Mesothelial cell of epicardium (in vitro differentiated cells): Measurements from ENCODE around the gene TACC2. TPM values are rescaled to one million over a fixed set of nuclear protein-coding genes. Genes with fewer than 3 reads are reported as not detected.

ENCODE experiments used
- DNase-seq, 2 experiments: peaks; one replicate each; pipeline ENCODE4 v3.0.0; 2021; ENCODE audit warnings: low spot score in 2 of 2; ENCODE audit not compliant: unreplicated experiment in 2 of 2
- H3K27ac Mint-ChIP-seq: 2 replicates; pipeline ENCODE4 v1.8.0; 2021; ENCODE audit warnings: mixed read lengths
- H3K27me3 Mint-ChIP-seq: 2 replicates; pipeline ENCODE4 v1.8.0; 2021; ENCODE audit warnings: low read depth, mixed read lengths
- H3K36me3 Mint-ChIP-seq: 2 replicates; pipeline ENCODE4 v1.8.0; 2021; ENCODE audit warnings: mixed read lengths
- H3K4me1 Mint-ChIP-seq: 2 replicates; pipeline ENCODE4 v1.8.0; 2021; ENCODE audit warnings: mixed read lengths
- H3K4me3 Mint-ChIP-seq: 2 replicates; pipeline ENCODE4 v1.8.0; 2021; ENCODE audit warnings: mild to moderate bottlenecking, moderate library complexity, mixed read lengths
- H3K9me3 Mint-ChIP-seq: 2 replicates; pipeline ENCODE4 v1.8.0; 2021; ENCODE audit warnings: mixed read lengths
- CTCF ChIP-seq: fragments of 200-600 bp; sonication (generic); IDR thresholded peaks from one replicate; pipeline ENCODE4 v1.5.0; 2021; ENCODE audit warnings: antibody characterized with exemption; ENCODE audit not compliant: unreplicated experiment
- total RNA-seq: library from RNA; stranded (reverse); gene quantifications from 3 replicates; pipeline ENCODE4 v1.2.1, GENCODE V29; 2021

The TACC2 gene
- total RNA-seq, 1 donor from 2014 or later: 25.5 TPM

- Mint-ChIP-seq H3K4me1 (peaks cover 11% of the 10 kb centered on the region), H3K9me3 (no peaks in the 10 kb centered on the region), H3K27ac (no peak overlapping the region)
Observed at GRCh38 chr10:122164815-122165483, 176.0 kb downstream of the TACC2 start.

GRCh38 chr10:122165484-122166276 lies 176.7 kb downstream of the TACC2 start:
- no peak overlapping the region for H3K27ac Mint-ChIP-seq
- no peaks in the 10 kb centered on the region for H3K9me3 Mint-ChIP-seq
- no peaks in the 10 kb centered on the region for H3K36me3 Mint-ChIP-seq
- TF ChIP-seq CTCF: no peak
- H3K27me3 Mint-ChIP-seq: peaks cover 33% of the 10 kb centered on the region
- no peak for DNase-seq
- peaks cover 13% of the 10 kb centered on the region for H3K4me1 Mint-ChIP-seq
- H3K4me3 Mint-ChIP-seq: no peak overlapping the region

More at GRCh38 chr10:122164815-122165483, 176.0 kb downstream of the TACC2 start:
- DNase-seq: no peak
- H3K27me3 Mint-ChIP-seq: peaks cover 33% of the 10 kb centered on the region
- no peak for TF ChIP-seq CTCF
- H3K4me3 Mint-ChIP-seq: peak overlapping the region; percentile 77
- no peaks in the 10 kb centered on the region for H3K36me3 Mint-ChIP-seq

- Mint-ChIP-seq H3K27me3 (peaks cover 27% of the 10 kb centered on the region), H3K4me1 (peaks cover 32% of the 10 kb centered on the region), H3K36me3 (no peaks in the 10 kb centered on the region), H3K27ac (no peak overlapping the region), H3K4me3 (no peak overlapping the region), H3K9me3 (no peaks in the 10 kb centered on the region)
- no peak for TF ChIP-seq CTCF
- no peak for DNase-seq
Observed at GRCh38 chr10:122168101-122168500, 179.1 kb downstream of the TACC2 start.

- Mint-ChIP-seq H3K27ac (no peak overlapping the region), H3K27me3 (peaks cover 27% of the 10 kb centered on the region), H3K9me3 (no peaks in the 10 kb centered on the region), H3K4me1 (peaks cover 31% of the 10 kb centered on the region), H3K4me3 (no peak overlapping the region), H3K36me3 (no peaks in the 10 kb centered on the region)
- no peak for DNase-seq
- no peak for TF ChIP-seq CTCF
Observed at GRCh38 chr10:122168598-122169394, 179.8 kb downstream of the TACC2 start.

GRCh38 chr10:122170802-122171201 lies 181.8 kb downstream of the TACC2 start:
- Mint-ChIP-seq H3K9me3 (no peaks in the 10 kb centered on the region), H3K4me1 (peaks cover 23% of the 10 kb centered on the region), H3K36me3 (no peaks in the 10 kb centered on the region), H3K27ac (no peak overlapping the region), H3K4me3 (no peak overlapping the region), H3K27me3 (peaks cover 7% of the 10 kb centered on the region)
- TF ChIP-seq CTCF: no peak
- DNase-seq: no peak
